Psoas muscle (tissue), 8 donors: ENCODE results near the gene DNAJB8. TPM values are rescaled to one million over a fixed set of nuclear protein-coding genes. Genes with fewer than 3 reads are reported as not detected.

Experiments
- ATAC-seq, 4 donors: fragments of 200-7000 bp; cut with Tn5 transposase; one replicate each; pipeline ENCODE4 v1.9.1; 2020; ENCODE audit warnings: moderate library complexity in 3 of 4, mild to moderate bottlenecking in 2 of 4
- DNase-seq, 2 donors: peaks; one replicate each; pipeline ENCODE4 v3.0.0-alpha.2; 2020
- H3K27ac ChIP-seq: fragments of 200-600 bp; one replicate; pipeline ENCODE4 v1.8.0; 2022
- H3K27me3 ChIP-seq, 3 donors: fragments of 200-600 bp in 1 of 3; one replicate each; pipeline versions ENCODE4 v1.6.1 to v1.8.0; 2013 to 2022; ENCODE audit warnings: low read length in 2 of 3, mild to moderate bottlenecking in 2 of 3, moderate library complexity in 1 of 3; ENCODE audit not compliant: insufficient read depth in 3 of 3
- H3K36me3 ChIP-seq, 2 donors: fragments of 200-600 bp in 1 of 2; one replicate each; pipeline versions ENCODE4 v1.6.1 to v1.8.0; 2013 to 2022; ENCODE audit warnings: low read depth in 1 of 2, mild to moderate bottlenecking in 1 of 2, moderate library complexity in 1 of 2; ENCODE audit not compliant: insufficient read depth in 1 of 2
- H3K4me1 ChIP-seq: fragments of 200-600 bp; one replicate; pipeline ENCODE4 v1.8.0; 2022
- H3K4me3 ChIP-seq: fragments of 200-600 bp; one replicate; pipeline ENCODE4 v1.8.0; 2022; ENCODE audit warnings: mild to moderate bottlenecking
- H3K9me3 ChIP-seq: fragments of 200-600 bp; one replicate; pipeline ENCODE4 v1.8.0; 2022
- CTCF ChIP-seq: fragments of 200-600 bp; IDR thresholded peaks from one replicate; pipeline ENCODE4 v1.8.0; 2022; ENCODE audit warnings: antibody characterized with exemption
- WGBS, 3 donors: extraction: QIAGEN DNeasy Blood & Tissue Kit; methylation state at CpG; one replicate each; pipeline versions ENCODE4 v1.1.6 to v1.1.7; 2013; 5-methylcytosine and 5-hydroxymethylcytosine counted together
- intact Hi-C, 2 donors: fragments of 100-400 bp; cut with DNase I; formaldehyde crosslinking; loops; one replicate each; pipeline versions ENCODE4 v1.11.0 to v1.14.2; 2022
- polyA plus RNA-seq, 3 donors: library from polyadenylated mRNA; stranded (reverse); fragments of 200-250 nt; gene quantifications; one replicate each; pipeline ENCODE4 v1.2.3, GENCODE V29; 2013
- total RNA-seq, 4 donors: library from RNA; stranded (reverse); fragmentation: NEBNext Ultra II Directional in 2 of 4; extraction: Animal tissue kit (Norgen Biotek cat#: 25700) in 2 of 4; gene quantifications; one replicate each; pipeline versions ENCODE4 v1.2.1 to v1.2.4, GENCODE V29; 2021 to 2023
- donor health status: healthy with polysubstance abuse.
- donor health status: DM: no; HTN: no; CAD: no; lungs with moderate emphysema.
- donor health status: Bipolar disorder and iron deficiency.
- donor health status: healthy.
- donor health status: DM: yes; HTN: yes; CAD: no.
- donor health status: DM: no; HTN: no; CAD: no.
- donor health status: DM: no; HTN: no; CAD: no.
- donor health status: DM: yes; HTN: yes; CAD: no.

The DNAJB8 gene
- total and polyA plus RNA-seq, 7 donors = not detected

GRCh38 chr3:128490650-128490914 is 23.9 kb upstream of the DNAJB8 start:
- no peak overlapping the region for H3K27ac ChIP-seq
- intact Hi-C loops = no loop called here
- peaks cover 0 to 100% (median 53%) of the 10 kb centered on the region in 3 donors for H3K27me3 ChIP-seq
- TF ChIP-seq CTCF = no peak
- H3K36me3 ChIP-seq = no peaks in the 10 kb centered on the region
- peak overlapping the region; percentile 73 for H3K4me3 ChIP-seq
- WGBS, 3 donors = 16 to 22% (median 18%) methylated on average over 10 of the region's 10 CpGs
- no peaks in the 10 kb centered on the region for H3K9me3 ChIP-seq
- no peak for DNase-seq
- no peak for ATAC-seq
- peaks cover 57% of the 10 kb centered on the region for H3K4me1 ChIP-seq

- H3K4me1 ChIP-seq = peaks cover 57% of the 10 kb centered on the region
- peaks cover 0 to 100% (median 54%) of the 10 kb centered on the region in 3 donors for H3K27me3 ChIP-seq
- intact Hi-C loops = no loop called here
- peak overlapping the region; percentile 68 for H3K27ac ChIP-seq
- ATAC-seq = no peak
- peak overlapping the region; percentile 73 for H3K4me3 ChIP-seq
- no peaks in the 10 kb centered on the region for H3K9me3 ChIP-seq
- 3 to 4% (median 3%) methylated on average over 54 to 61 of the region's 61 CpGs for WGBS, 3 donors
- H3K36me3 ChIP-seq = no peaks in the 10 kb centered on the region
- peak; percentile 8 for TF ChIP-seq CTCF
- no peak for DNase-seq
Measured at GRCh38 chr3:128489927-128490649, 23.4 kb upstream of the DNAJB8 start.

- Histone ChIP-seq H3K27ac (peak overlapping the region; percentile 68), H3K4me1 (peaks cover 57% of the 10 kb centered on the region)
- WGBS, 3 donors = 0 to 1% (median 1%) methylated on average over 25 to 26 of the region's 26 CpGs
Measured at GRCh38 chr3:128489674-128489926, 22.9 kb upstream of the DNAJB8 start.

GRCh38 chr3:128488991-128489673 is 22.4 kb upstream of the DNAJB8 start:
- H3K4me3 ChIP-seq = peak overlapping the region; percentile 73
- no peaks in the 10 kb centered on the region for H3K36me3 ChIP-seq
- peaks cover 0 to 100% (median 62%) of the 10 kb centered on the region in 3 donors for H3K27me3 ChIP-seq
- H3K27ac ChIP-seq = peak overlapping the region; percentile 68
- peaks cover 57% of the 10 kb centered on the region for H3K4me1 ChIP-seq
- DNase-seq (peak in 1 of 2 donors; percentile 54), ATAC-seq (peak in 2 of 4 donors; percentile 20 to 29)
- H3K9me3 ChIP-seq = no peaks in the 10 kb centered on the region
- intact Hi-C loops = no loop called here
- no peak for TF ChIP-seq CTCF
- 0 to 1% (median 1%) methylated on average over 54 to 71 of the region's 71 CpGs for WGBS, 3 donors

More at GRCh38 chr3:128489674-128489926, 22.9 kb upstream of the DNAJB8 start:
- no peak for ATAC-seq
- Histone ChIP-seq H3K36me3 (no peaks in the 10 kb centered on the region), H3K9me3 (no peaks in the 10 kb centered on the region), H3K27me3 (peaks cover 0 to 100% (median 59%) of the 10 kb centered on the region in 3 donors), H3K4me3 (peak overlapping the region; percentile 73)
- intact Hi-C loops = no loop called here
- TF ChIP-seq CTCF = no peak
- DNase-seq = no peak
